GM21515 (cell line): Measurements from ENCODE around the gene TAS2R60.
"Not testable (repeated sequence)": the region's sequence is repeated elsewhere in the genome, so short reads cannot be mapped to it uniquely, and the experiment has no call there.

Experiments
- ATAC-seq: cut with Tn5 transposase; IDR thresholded peaks from one replicate; pipeline ENCODE4 v1.9.1; 2021; ENCODE audit not compliant: unreplicated experiment

Gene TAS2R60, protein sequence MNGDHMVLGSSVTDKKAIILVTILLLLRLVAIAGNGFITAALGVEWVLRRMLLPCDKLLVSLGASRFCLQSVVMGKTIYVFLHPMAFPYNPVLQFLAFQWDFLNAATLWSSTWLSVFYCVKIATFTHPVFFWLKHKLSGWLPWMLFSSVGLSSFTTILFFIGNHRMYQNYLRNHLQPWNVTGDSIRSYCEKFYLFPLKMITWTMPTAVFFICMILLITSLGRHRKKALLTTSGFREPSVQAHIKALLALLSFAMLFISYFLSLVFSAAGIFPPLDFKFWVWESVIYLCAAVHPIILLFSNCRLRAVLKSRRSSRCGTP

DNA sequence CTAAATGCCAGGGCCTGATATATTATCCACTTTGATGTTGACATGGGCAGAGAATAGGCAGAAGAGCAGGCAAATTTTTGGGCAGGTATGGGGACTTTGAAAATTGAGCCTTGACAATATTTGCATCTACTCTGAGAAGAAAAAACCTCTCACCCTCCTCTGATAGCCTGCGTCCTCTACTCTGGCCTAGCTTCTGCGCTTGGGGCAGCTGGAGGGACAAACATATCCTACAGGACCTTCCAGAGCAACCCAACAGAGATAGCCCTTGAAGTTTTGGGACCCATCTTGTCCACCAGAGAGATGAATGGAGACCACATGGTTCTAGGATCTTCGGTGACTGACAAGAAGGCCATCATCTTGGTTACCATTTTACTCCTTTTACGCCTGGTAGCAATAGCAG is at the start of gene TAS2R60:
TAS2R60 (plus strand) TSS at position 301 of the 400 bp plus-strand sequence; CDS start at position 301, 0 bp downstream.
- ATAC-seq, result no peak

DNA sequence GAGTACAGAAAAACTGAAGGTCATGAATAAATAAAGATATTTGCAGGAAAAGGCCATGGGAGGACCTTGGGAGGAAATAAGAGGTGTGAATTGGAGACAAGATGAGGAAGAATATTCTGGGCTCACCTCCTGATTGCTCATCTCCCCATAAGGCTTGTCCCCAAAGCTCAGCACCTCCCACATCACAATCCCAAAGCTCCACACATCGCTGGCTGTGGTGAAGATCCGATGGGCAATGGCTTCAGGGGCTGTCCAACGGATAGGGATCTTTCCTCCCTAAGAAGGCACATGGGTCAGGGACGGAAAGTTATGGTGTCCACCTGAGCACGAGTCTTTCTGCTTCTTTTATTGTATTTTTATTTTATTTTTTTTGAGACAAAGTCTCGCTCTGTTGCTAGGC is 49.2 kb upstream of the TAS2R60 start:
- ATAC-seq, result no peak

DNA sequence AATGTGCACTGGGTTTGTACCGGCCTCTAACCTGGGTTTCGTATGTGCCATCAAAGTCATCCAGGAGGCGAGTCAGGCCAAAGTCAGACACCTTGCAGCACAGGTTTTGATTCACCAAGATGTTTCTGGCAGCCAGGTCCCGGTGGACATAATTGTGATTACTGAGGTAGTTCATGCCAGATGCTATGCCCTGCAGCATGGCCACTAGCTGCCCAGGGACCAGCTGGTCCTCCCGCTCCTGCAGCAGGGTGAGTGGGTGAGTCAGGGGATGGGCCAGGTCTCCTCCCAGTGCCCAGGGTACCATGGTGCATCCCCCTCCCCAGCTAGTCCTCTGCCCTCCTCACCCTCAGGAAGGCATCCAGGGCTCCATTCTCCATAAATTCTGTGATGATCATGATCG is 48.5 kb upstream of the TAS2R60 start:
- no peak for ATAC-seq

DNA sequence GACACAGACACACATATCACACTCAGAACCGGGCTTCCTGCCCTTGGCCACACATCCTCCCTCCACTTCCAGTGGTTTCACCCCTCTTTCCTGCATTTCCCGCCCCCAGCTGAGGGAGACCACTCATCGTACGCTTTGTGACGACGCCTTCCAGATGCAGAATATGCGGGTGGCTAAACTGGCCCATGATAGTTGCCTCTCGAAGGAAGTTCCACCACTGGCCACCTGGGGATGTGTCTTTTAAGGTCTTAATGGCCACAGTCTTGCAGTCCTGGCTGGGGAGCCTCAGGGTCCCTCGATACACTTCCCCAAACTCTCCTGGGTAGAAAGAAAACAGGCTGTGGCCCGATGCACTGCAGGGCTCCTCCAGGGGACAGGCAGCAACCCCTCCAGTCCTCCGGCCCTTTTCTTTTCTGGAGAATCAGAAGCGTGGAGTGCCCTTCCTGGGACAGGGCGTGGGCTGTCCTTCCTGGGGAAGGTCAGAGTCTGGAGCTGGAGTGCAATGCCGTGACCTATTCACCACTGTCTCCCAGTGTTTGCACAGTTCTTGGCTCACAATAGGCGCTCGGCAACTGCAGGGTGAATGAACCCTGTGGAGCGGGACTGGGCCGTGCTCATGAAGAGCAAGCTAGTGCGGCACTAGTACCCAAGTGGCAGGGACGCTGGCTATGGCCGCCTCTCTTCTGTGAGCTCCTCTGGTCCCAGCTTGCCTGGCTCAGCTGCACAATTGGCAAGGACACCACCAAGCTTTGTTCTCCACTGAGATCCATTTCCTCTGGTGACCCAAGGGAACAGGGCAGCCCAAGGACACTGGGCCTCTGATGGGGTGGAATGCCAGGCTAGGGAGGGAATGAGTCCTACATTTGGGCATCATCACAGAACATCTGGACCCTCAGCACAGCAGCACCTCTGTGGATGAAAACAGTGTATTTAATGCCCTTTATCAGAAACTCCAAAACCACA is 47.8 kb upstream of the TAS2R60 start:
- no peak for ATAC-seq

DNA sequence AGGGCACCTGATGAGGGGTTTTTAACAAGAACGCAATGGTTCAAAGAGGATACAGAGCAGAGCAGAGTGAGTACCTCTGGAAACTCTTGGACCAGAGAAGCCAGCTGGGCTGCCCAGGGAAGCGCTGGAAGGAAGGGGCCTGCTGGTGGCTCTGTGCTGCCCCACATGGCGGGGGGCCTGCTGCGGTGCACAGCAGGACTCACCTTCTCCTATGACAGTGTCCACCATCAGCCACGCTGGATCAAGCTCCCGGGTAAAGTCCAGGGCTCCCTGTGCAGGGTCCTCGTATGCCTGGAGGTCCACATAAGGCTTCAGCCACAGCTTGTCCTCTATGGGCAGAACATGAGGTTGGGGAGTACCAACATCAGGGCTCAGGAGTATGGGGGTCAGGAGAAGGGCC is 47.1 kb upstream of the TAS2R60 start:
- ATAC-seq, result no peak

DNA sequence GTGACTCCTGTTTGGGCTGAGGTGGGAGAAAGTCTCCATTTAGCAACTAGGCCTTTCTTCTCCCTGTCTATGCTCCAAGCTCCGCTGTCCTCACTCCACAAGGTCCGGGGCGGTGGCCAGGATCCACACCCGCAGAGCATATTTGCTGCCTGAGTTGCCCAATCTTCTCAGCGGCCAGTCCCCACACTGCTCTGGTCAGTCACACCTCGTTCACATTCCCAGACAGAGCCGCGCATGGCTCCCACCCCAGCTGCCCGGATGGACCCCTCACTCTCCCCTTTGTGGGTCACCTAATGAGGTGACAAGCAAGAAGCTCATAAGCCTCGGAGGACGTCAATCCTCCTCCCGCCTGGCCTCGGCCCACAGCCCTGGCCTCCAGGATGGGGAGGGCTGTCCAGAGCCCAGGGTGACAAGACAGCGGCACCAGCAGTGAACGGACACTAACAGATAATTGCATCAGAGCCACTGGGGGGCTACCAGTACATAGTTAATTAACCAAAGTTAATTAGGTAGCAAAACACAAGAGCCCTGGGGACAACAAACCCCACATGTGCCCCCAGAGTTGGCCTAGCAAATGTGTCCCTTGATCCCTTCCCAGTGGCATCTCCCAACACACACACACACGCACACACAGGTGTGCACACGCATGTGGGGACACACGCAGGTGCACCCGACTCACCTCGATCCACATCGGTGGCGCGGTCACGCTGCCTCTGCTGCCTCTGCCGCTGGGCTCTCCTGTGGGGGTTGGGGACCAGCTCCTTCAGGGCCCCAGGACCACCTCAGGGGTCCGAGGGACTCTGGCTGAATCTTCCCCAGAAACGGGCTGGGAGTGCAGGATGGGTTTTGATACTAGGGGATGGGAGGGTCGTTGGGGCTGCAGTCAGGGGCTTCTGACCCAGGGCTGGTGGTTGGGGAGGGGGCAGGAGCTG is 46.4 kb upstream of the TAS2R60 start:
- no peak for ATAC-seq

DNA sequence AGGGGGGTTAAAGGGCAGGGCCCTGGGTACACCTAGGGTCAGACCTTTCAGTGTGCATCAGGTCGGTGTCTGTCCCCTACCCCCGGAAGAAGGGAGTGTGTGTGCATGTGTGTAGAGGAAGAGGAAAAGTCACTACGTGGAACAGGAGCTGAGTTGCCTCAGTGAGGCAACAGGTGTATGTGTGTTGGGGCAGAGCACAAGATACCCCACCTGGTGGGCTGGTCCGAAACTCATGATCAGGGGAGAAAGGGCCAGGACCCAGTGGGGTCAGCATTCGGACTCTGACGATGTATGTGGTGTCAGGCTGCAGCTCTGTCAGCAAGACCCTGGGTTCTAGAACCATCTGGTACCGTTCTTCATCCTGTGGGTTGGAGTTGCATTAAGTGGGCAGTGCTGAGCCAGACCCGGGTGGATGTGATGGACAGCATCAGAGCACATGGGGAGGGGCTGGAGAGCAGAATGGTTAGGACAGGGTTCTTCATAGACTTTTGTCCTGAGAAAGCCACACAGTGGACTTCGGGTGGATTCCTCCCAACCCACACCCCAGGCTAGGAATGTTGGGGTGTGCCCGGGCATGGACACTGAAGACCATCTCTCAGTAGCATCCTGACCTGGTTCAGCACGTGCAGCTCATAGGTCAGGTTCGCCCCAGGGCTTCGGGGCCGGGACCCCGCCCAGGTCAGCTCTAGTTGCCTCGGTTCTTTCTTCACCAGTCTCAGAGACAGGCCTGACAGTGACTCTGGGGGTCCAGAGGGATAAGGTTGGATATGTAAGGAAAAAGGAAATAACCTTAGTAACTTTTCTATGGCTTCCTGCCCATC is 45.3 kb upstream of the TAS2R60 start:
- no peak for ATAC-seq

DNA sequence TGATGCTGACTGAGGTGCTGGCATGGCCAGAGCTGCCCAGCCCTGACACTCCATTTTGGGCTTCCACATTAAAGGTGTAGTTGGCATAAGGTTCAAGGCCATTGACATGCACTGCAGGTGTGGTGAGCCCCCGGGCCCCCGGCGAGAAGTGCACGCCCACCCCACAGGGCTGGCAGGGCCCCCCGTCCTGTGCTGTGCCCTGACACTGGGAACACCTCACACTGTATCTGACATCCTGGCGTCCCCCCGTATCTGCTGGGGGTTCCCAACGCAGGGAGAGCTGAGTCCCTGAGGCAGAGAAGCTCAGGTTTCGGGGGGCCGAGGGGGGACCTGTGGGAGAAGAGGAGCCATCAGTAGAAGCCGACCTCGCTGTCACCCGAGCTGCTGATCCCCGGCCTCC is 44.6 kb upstream of the TAS2R60 start:
- ATAC-seq, result no peak

DNA sequence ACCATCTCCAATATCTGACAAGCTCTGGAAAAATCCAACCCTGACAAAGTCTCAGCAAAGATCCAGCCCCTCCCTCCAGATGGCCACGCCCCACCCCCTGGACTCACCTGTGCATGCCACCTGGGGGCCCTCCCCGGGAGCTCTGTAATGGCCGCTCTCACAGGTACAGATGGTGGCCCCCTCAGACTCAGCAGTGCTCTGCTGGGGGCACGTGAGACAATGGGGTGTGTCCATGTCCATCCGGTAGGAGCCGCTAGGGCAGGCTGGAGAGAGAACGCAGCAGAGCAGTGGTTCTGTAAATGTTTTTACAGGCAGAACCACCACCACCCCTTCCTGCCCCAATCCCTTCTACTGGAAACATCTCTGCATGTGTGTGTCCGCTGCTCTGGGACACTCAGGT is 44.1 kb upstream of the TAS2R60 start:
- no peak for ATAC-seq

DNA sequence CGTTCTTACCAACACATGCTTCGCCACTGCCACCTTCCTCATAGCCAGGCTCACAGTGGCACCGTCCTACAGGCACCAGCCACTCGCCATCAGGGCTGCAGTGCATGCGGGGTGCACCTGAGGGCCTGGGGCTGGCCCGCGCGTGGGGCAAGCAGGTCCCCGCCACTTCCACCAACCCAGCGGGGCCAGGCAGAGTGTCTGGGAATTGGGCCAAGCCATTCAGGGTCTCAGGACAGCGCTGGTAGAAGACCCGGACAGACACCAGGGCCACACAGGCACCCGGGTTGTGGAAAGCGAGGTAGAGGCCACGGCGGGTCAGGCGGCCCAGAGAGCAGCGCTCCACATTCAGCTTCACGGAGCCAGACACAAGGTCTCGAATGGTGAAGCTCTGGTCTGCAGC is 43.6 kb upstream of the TAS2R60 start:
- ATAC-seq, result no peak

DNA sequence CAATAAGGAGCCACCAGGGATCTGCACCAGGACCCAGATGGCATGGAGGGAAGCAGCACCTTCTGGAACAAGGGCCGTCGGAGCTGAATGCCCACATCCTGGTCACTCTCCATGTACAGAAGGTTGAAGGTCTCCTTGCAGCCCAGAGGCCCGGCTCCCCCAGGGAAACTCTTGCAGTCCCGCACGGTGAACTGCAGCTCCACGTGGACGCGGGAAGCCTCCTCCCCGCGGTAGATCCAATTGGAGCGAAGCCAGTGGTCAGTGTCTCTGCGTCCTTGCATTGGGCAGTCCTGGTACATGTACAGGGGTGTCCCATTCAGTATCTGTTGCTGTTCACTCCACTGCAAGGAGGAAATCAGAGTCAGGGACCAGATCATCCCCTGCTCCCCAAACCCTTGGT is 42.0 kb upstream of the TAS2R60 start:
- no peak for ATAC-seq

DNA sequence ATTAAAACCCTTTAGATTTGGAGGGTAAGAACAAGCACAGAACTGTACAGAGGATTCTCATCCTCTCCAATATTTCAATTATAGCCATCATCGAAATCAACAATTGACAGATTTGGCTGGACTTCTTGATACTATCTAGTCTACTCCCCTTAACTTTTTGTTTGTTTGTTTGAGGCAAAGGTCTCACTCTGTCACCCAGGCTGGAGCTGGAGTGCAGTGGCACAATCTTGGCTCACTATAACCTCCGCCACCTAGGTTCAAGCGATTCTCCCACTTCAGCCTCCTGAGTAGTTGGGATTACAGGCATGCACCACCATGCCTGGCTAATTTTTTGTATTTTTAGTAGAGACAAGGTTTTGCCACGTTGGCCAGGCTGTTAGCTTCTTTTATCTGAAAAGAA is 41.0 kb upstream of the TAS2R60 start:
- ATAC-seq, result not testable (repeated sequence)

DNA sequence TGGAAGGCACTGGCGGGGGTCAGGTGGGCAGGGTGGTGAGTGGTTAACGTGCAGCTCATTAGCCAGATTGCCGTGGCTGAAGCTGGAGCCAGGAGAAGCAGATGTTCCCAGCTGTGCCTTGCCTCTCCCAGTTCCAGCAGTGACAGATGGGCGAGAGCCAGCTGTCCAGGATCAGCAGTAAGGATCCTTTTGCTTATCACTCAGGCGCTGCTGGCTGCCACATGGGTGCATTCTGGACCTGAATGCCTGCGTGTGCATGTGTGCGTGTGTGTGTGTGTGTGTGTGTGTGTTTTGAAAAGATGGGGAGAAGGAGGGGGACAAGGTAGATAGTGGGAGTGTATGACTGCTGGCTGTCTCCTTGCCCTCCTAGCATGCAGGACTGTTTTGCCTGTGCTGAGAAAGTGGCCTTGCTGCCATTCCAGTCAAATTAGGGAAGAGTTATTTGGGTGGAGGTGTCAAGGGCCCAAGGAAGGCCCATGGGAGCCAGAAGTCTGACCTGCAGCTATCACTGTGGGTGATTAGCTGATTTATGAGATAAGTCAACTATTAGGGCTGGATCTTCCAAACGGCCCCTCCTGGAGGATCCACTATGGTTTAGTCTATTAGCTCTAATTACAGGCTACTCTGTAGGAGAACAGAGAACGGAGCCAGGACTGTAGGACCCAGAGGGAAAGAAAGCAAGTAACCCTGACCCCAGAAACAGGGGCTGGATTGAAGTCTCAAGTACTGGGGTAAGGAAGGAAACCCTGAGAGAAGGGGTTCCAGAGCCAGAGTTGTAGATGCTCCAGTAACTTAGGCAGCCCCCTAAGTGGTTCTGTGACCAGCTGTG is 37.9 kb upstream of the TAS2R60 start:
- ATAC-seq, result no peak

DNA sequence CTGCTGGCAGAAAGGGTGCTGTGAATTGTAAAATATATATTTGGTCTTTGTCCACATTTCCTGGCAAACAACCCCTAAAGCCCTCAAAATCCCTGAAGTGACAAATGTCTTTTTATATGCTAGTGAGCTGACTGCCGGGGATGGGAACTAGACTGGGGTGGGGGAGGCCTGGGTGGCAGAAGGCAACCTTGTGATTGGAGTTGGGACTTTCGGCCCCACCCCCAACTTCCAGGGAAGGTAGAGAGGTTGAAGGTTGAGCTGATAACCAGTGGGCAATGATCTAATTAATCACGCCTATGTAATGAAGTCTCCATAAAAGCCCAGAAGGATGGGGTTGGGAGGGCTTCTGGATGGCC is 37.3 kb upstream of the TAS2R60 start:
- ATAC-seq, result no peak

DNA sequence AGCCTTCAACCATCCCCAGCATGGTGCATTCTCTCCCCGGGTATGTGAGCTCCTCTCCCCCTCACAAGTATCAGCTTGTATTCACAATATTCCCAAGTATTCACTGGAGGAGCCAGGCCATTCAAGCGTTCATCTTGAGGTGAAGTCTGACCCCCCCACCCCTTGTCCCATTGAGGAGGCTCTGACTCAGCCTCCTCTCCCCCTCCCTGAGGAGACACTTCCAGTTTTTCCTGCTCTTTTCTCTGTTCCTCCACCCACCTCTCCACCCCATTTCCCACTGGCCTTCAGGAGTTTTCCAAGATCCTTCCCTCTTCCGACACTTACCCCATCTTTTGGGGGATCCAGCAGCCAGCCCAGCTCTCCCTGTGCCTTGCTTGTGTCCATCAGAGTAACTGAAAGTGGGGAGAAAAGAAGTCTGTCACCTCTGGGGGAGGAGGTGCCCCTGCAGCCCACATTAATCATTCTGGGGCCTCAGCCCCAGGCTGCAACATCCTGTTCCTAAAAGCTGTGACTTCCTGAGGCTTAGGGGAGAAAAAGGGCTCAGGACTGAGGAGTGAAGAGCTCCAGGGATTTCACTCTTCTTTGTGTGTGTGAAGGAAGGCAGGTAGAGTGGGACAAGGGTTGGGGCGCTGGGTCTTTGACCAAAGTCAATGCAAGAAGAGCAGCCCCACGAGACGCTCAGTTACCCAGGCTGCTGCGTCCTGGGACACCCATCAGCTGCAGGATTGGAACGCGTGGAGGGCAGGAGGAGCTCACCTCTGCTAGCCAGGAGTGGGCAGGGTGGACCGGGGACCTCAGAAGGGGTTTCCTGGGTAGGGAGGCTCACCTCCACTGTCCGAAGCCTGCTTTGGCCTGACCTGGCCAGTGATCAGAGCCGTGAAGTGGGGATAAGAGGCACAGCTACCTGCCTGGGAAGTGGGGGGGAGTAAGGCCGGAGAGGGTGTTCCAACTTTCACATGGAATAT is 35.7 kb upstream of the TAS2R60 start:
- no peak for ATAC-seq

DNA sequence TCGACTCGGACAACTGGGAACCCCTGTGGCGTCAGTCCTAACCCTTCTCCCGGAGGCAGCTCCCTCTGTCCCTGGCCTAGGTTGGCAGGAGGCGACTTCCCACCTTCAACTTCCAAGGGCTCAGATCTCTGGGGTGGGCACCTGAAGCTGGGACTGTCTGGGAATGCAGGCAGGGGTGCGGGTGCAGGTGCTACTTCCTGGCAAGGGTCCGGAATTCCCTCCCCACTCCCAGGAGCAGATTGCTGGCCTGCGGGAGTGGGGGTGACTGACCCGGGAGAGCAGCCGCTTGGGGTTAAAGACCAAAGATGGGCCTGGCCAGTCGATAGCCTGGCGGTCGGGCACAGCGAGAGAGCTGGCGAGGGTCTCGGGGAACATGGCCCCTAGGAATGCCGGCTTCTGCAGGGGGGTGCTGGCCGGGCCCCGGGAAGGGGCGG is 35.0 kb upstream of the TAS2R60 start:
- ATAC-seq, result no peak

DNA sequence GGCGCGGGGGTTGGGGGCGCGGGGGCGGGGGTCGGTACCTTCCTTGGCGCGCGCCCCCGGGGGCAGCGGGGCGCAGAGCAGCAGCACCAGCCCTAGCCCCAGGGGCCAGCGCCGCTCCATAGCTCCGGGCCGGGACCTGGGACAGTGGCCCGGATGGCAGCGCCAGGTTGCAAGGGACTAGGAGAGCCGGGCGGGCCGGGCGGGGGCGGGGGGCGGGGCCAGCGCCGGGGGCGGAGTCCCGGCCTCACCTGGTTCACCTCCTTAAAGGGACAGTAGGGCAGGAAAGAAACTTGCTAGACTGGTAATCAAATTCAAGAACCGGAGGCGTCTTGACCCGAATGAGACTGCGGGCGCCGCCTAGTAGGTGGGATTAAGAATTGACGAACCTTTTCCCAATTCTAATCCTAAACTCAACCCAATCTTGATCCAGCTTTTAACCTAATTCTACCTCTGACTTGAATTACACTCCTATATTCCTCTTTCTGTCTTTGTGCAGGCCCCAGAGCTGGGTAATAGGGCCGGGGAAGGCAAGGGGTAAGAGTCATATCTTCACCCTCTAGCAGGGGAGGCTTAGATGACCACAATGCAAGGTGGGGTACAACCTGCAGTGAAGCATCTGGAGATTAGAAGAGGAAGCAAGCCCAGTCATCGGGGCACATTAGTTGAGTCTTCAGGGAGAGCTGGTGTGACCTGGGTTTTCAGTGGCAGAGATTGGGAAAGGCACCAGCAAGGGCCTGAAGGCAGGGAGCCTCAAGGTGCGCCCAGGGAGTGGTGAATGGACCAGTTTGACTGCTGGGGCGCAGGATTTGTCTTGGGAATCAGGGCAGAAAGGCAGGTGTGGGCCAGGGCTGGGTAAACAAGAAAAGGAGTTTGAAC is 34.3 kb upstream of the TAS2R60 start, which contains the start of gene EPHA1:
EPHA1 (minus strand) TSS at position 171 of the 876 bp plus-strand sequence; CDS start at position 120, 51 bp downstream.
- no peak for ATAC-seq
